Pons (tissue), 1 donor: Measurements from ENCODE around the gene TGFB1.
"Not testable (repeated sequence)": the region's sequence is repeated elsewhere in the genome, so short reads cannot be mapped to it uniquely, and the experiment has no call there.

Experiments used
- DNase-seq: peaks from one replicate; pipeline ENCODE4 v3.0.0-alpha.2; 2016; ENCODE audit warnings: low spot score

TGFB1 gene

GRCh38 chr19:41300555-41300954 is 53.2 kb downstream of the TGFB1 start:
- DNase-seq, result no peak

GRCh38 chr19:41299755-41300089 is 54.0 kb downstream of the TGFB1 start:
- DNase-seq, result peak; percentile 40

GRCh38 chr19:41299046-41299754 is 54.5 kb downstream of the TGFB1 start:
- no peak for DNase-seq

- peak; percentile 23 for DNase-seq
Observed at GRCh38 chr19:41298348-41298964, 55.3 kb downstream of the TGFB1 start.

GRCh38 chr19:41297628-41298347 is 55.9 kb downstream of the TGFB1 start:
- DNase-seq, result no peak

GRCh38 chr19:41296433-41296871 is 57.3 kb downstream of the TGFB1 start:
- DNase-seq, result no peak

- no peak for DNase-seq
Observed at GRCh38 chr19:41295499-41295898, 58.2 kb downstream of the TGFB1 start.

GRCh38 chr19:41294393-41294792 is 59.3 kb downstream of the TGFB1 start:
- DNase-seq, result no peak

GRCh38 chr19:41289814-41290213 is 63.9 kb downstream of the TGFB1 start:
- DNase-seq, result not testable (repeated sequence)

GRCh38 chr19:41288673-41289530 is 64.8 kb downstream of the TGFB1 start:
- DNase-seq, result no peak
